Body of pancreas (tissue), 4 donors: ENCODE results near the gene SARS1. TPM values are rescaled to one million over a fixed set of nuclear protein-coding genes. Genes with fewer than 3 reads are reported as not detected.
A peak's percentile ranks its signal among the peaks of the same experiment; 100 is the strongest.

Source experiments
- ATAC-seq: fragments of 150-250 bp; one replicate; pipeline ENCODE4 v1.9.1; 2016
- DNase-seq, 4 donors: peaks; one replicate each; pipeline ENCODE4 v3.0.0-alpha.2; 2019
- H3K27ac ChIP-seq, 4 donors: fragments of 200-600 bp; sonication (generic); 1 replicate in 3 of 4; 2 replicates in 1 of 4; pipeline versions ENCODE4 v1.5.1 to v1.6.1; 2016 to 2019; ENCODE audit warnings: mild to moderate bottlenecking in 1 of 4, mixed read lengths in 1 of 4, moderate library complexity in 1 of 4
- H3K27me3 ChIP-seq, 2 donors: fragments of 200-600 bp; sonication (generic); one replicate each; pipeline ENCODE4 v1.6.0; 2016; ENCODE audit warnings: mild to moderate bottlenecking in 1 of 2
- H3K36me3 ChIP-seq, 2 donors: fragments of 200-600 bp; sonication (generic); replicated peaks in 1 of 2; 2 replicates each; pipeline ENCODE4 v1.5.1; 2016; ENCODE audit warnings: low read depth in 2 of 2; ENCODE audit not compliant: insufficient read depth in 1 of 2
- H3K4me1 ChIP-seq: fragments of 200-600 bp; sonication (generic); one replicate; pipeline ENCODE4 v1.6.0; 2016
- H3K4me3 ChIP-seq, 2 donors: fragments of 200-600 bp; sonication (generic); 1 replicate in 1 of 2; 2 replicates in 1 of 2; pipeline ENCODE4 v1.5.1; 2016 to 2019
- H3K9me3 ChIP-seq, 3 donors: fragments of 200-600 bp; sonication (generic); 1 replicate in 2 of 3; 2 replicates in 1 of 3; pipeline ENCODE4 v1.5.1; 2016
- CTCF ChIP-seq, 7 experiments: fragments of 450-650 bp in 4 of 7; fragments of 200-600 bp in 3 of 7; sonication (generic) in 3 of 7; IDR thresholded peaks; one replicate each; pipeline ENCODE4 v1.5.1; 2016 to 2019; ENCODE audit warnings: antibody characterized with exemption in 7 of 7
- POLR2A ChIP-seq, 3 donors: fragments of 450-650 bp; IDR thresholded peaks; one replicate each; pipeline ENCODE4 v1.6.1; 2016; ENCODE audit warnings: antibody characterized with exemption in 3 of 3, mild to moderate bottlenecking in 2 of 3
- WGBS, 2 donors: methylation state at CpG; one replicate each; pipeline ENCODE4 v1.1.5; 2017; 5-methylcytosine and 5-hydroxymethylcytosine counted together
- intact Hi-C: fragments of 100-400 bp; cut with DNase I; formaldehyde crosslinking; loops from one replicate; pipeline ENCODE4 v1.15.1; 2023
- total RNA-seq, 2 donors: library from RNA; depleted of rRNA; stranded (reverse); fragments of >200 nt; gene quantifications; one replicate each; pipeline ENCODE4 v1.1.0, GENCODE V29; 2016

The SARS1 gene
- total RNA-seq, 2 donors from 2014 or later, result 65.3 to 123 TPM

GRCh38 chr1:109248444-109248796 is 34.7 kb downstream of the SARS1 start:
- 86 to 89% methylated on average over 6 to 7 of the region's 7 CpGs for WGBS, 2 donors
- no peak overlapping the region for H3K27ac ChIP-seq
- no peak overlapping the region for H3K4me3 ChIP-seq
- no peak for ATAC-seq
- intact Hi-C loops, result no loop called here
- TF ChIP-seq POLR2A (IDR thresholded peaks at IDR 0.05), result no peak
- no peak for TF ChIP-seq CTCF (IDR thresholded peaks at IDR 0.05)
- H3K9me3 ChIP-seq, result no peaks in the 10 kb centered on the region
- H3K36me3 ChIP-seq, result no peaks in the 10 kb centered on the region
- no peaks in the 10 kb centered on the region for H3K27me3 ChIP-seq
- peaks cover 22% of the 10 kb centered on the region for H3K4me1 ChIP-seq
- no peak for DNase-seq

GRCh38 chr1:109248797-109249629 is 35.3 kb downstream of the SARS1 start, which contains the start of gene CELSR2:
Gene CELSR2, plus strand, starts transcription at chr1:109249539. Its CDS starts 541 bp downstream, at chr1:109250080.
- no peak within 1 kb of the TSS for H3K27ac ChIP-seq
- TF ChIP-seq POLR2A (IDR thresholded peaks at IDR 0.05) (peak in 1 of 3 donors; percentile 12), CTCF (IDR thresholded peaks at IDR 0.05) (no peak)

GRCh38 chr1:109249654-109250401 is 36.1 kb downstream of the SARS1 start:
- 5 to 14% methylated on average over 9 to 29 of the region's 80 CpGs for WGBS, 2 donors
- no peaks in the 10 kb centered on the region for H3K36me3 ChIP-seq
- H3K27ac ChIP-seq, result no peak overlapping the region
- DNase-seq, result peak in 1 of 4 donors; percentile 27
- peak overlapping the region in 1 of 2 donors; percentile 22 for H3K4me3 ChIP-seq
- no peak for TF ChIP-seq POLR2A (IDR thresholded peaks at IDR 0.05)
- TF ChIP-seq CTCF (IDR thresholded peaks at IDR 0.05), result no peak
- ATAC-seq, result peak; percentile 39
- H3K27me3 ChIP-seq, result no peaks in the 10 kb centered on the region
- H3K9me3 ChIP-seq, result no peaks in the 10 kb centered on the region
- H3K4me1 ChIP-seq, result peaks cover 36% of the 10 kb centered on the region
- intact Hi-C loops, result no loop called here

More at GRCh38 chr1:109248797-109249629, 35.3 kb downstream of the SARS1 start, which contains the start of gene CELSR2:
- Histone ChIP-seq H3K4me3 (peak within 1 kb of the TSS in 1 of 2 donors; percentile 22), H3K4me1 (peaks cover 28% of the 10 kb centered on the region), H3K9me3 (no peaks in the 10 kb centered on the region), H3K36me3 (no peaks in the 10 kb centered on the region), H3K27me3 (no peaks in the 10 kb centered on the region)
- DNase-seq (peak; percentile 65 to 84 (median 72)), ATAC-seq (peak; percentile 91)
- WGBS, 2 donors, result 22 to 56% methylated on average over 9 to 29 of the region's 49 CpGs
- intact Hi-C loops, result no loop called here

GRCh38 chr1:109250454-109251276 is 36.9 kb downstream of the SARS1 start:
- Histone ChIP-seq H3K9me3 (no peaks in the 10 kb centered on the region), H3K27ac (no peak overlapping the region), H3K4me1 (peaks cover 38% of the 10 kb centered on the region), H3K36me3 (no peaks in the 10 kb centered on the region), H3K27me3 (no peaks in the 10 kb centered on the region), H3K4me3 (no peak overlapping the region)
- no peak for ATAC-seq
- 80 to 90% methylated on average over 19 to 33 of the region's 33 CpGs for WGBS, 2 donors
- TF ChIP-seq CTCF (IDR thresholded peaks at IDR 0.05), result no peak
- TF ChIP-seq POLR2A (IDR thresholded peaks at IDR 0.05), result no peak
- DNase-seq, result no peak
- intact Hi-C loops, result no loop called here
